T-helper 22 cell (primary cell): Measurements from ENCODE around the gene STARD9.
"Not testable (repeated sequence)": the region's sequence is repeated elsewhere in the genome, so short reads cannot be mapped to it uniquely, and the experiment has no call there.

Experiments
- DNase-seq: peaks from one replicate; pipeline ENCODE4 v3.0.0-alpha.2; 2020; ENCODE audit warnings: low read depth

The STARD9 gene

GRCh38 chr15:42627485-42627884 is 52.1 kb downstream of the STARD9 start:
- DNase-seq = no peak

- no peak for DNase-seq
Measured at GRCh38 chr15:42628761-42629160, 53.4 kb downstream of the STARD9 start.

GRCh38 chr15:42632105-42632675 is 56.8 kb downstream of the STARD9 start:
- DNase-seq = no peak

- no peak for DNase-seq
Measured at GRCh38 chr15:42640109-42640508, 64.7 kb downstream of the STARD9 start.

GRCh38 chr15:42650208-42651066 is 75.0 kb downstream of the STARD9 start:
- DNase-seq = no peak

- no peak for DNase-seq
Measured at GRCh38 chr15:42665827-42666226, 90.4 kb downstream of the STARD9 start.

- DNase-seq = no peak
Measured at GRCh38 chr15:42667855-42668254, 92.4 kb downstream of the STARD9 start.

DNA sequence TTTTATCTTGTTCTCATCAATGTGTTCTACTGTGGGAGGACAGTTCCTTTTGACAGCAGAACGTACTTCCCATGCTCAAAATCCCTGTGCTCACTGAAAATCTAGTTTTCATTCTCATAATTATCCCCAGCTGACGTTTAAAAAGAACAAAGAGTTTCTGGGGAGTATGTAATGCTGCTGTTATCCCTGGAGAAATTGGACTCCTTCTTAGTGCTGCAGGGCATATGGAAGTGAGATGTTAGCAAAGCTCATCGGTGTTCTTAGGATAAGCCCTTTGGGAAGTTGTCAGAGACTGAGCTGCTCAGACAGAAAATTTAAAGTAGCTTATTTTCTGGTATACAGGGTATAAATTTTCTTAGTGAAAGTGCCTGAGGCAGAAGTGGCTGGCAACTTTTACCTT is 95.0 kb downstream of the STARD9 start:
- no peak for DNase-seq

- no peak for DNase-seq
Measured at GRCh38 chr15:42672444-42672843, 97.0 kb downstream of the STARD9 start.

GRCh38 chr15:42674472-42674871 is 99.1 kb downstream of the STARD9 start:
- DNase-seq = no peak

- DNase-seq = no peak
Measured at GRCh38 chr15:42675021-42675420, 99.6 kb downstream of the STARD9 start.

- no peak for DNase-seq
Measured at GRCh38 chr15:42679285-42680141, 104.1 kb downstream of the STARD9 start.

GRCh38 chr15:42680142-42680482 is 104.7 kb downstream of the STARD9 start:
- not testable (repeated sequence) for DNase-seq

GRCh38 chr15:42681119-42681518 is 105.7 kb downstream of the STARD9 start:
- DNase-seq = no peak

GRCh38 chr15:42686281-42686680 is 110.9 kb downstream of the STARD9 start:
- DNase-seq = no peak

- DNase-seq = no peak
Measured at GRCh38 chr15:42687740-42688139, 112.3 kb downstream of the STARD9 start.

GRCh38 chr15:42688301-42688700 is 112.9 kb downstream of the STARD9 start:
- DNase-seq = no peak

GRCh38 chr15:42691308-42691707 is 115.9 kb downstream of the STARD9 start:
- DNase-seq = no peak

GRCh38 chr15:42691770-42692169 is 116.4 kb downstream of the STARD9 start:
- DNase-seq = no peak

- DNase-seq = no peak
Measured at GRCh38 chr15:42692536-42692935, 117.1 kb downstream of the STARD9 start.

DNA sequence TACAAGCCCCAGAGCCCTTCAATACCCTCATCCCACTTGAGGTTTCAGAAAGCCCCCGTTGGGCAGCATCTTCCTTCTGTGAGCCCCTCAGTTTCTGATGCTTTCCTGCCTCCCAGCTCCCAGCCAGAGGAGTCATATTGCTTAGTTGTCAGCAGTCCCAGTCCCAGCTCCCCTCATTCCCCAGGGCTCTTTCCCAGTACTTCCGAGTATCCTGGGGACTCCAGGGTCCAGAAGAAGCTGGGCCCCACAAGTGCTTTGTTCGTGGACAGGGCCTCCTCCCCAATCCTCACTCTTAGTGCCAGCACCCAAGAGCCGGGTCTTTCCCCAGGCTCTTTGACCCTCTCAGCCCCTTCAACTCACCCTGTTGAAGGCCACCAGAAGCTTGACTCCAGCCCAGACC is 117.6 kb downstream of the STARD9 start:
- no peak for DNase-seq

DNA sequence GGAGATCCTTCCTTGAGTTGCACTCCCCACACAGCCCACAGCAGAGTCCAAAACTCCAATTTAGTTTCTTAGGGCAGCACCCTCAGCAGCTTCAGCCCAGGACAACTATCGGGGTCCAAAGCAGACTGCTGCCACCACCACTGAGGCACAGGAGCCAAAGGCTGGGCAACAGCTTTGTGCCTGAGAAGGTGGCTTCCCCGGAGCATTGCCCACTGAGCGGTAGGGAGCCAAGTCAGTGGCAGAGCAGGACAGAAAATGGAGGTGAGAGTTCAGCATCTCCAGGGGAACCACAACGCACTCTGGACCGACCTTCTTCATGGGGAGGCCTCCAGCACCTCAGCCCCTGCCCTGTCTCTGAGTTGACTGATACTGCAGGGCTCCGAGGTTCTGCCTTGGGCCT is 118.1 kb downstream of the STARD9 start:
- DNase-seq = no peak

GRCh38 chr15:42693942-42694341 is 118.5 kb downstream of the STARD9 start:
- DNase-seq = no peak
